Measurements from ENCODE around the gene RSAD2.

DNA sequence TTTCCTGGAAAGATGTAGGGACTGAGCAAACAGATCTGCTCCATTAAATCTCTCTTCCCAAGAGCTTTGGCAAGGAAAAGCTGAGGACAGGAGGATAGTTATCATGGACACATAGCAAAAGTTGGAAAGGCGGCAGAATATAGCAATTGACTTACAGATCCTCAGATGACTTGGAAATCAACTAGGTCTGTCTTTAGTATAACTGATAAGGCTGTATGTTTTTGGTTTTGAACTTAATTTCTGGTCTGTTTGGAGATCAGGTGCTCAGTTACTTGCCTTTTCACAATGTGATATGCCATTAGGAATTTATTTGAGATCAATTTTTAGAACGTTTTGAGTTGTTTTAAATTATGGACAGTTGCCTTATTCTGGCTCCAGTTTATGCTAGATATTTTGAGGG lies 8.0 kb downstream of the RSAD2 start:
- TF ChIP-seq CTCF (IDR thresholded peaks at IDR 0.05) (no peak), POLR2AphosphoS5 (IDR thresholded peaks at IDR 0.05) (no peak)

Measured in breast epithelium (tissue), 3 donors.